Measurements from ENCODE around the gene CTSC. TPM values are rescaled to one million over a fixed set of nuclear protein-coding genes. Genes with fewer than 3 reads are reported as not detected.

The CTSC gene
- total RNA-seq, 1 donor from 2014 or later, result 109 TPM

- DNase-seq (ENCODE audit: low read depth), result no peak
- no peak overlapping the region for H3K4me3 ChIP-seq (ENCODE audit: low read depth, low read length)
- TF ChIP-seq CTCF (IDR thresholded peaks at IDR 0.05; ENCODE audit: insufficient read depth, low read length, poor library complexity, severe bottlenecking), result no peak
- H3K36me3 ChIP-seq (ENCODE audit: control insufficient read depth, insufficient read depth, low read length), result no peaks in the 10 kb centered on the region
- H3K27me3 ChIP-seq (ENCODE audit: control insufficient read depth, insufficient read depth, low read length), result no peaks in the 10 kb centered on the region
Observed at GRCh38 chr11:88284336-88285050, 53.0 kb downstream of the CTSC start.

- DNase-seq (ENCODE audit: low read depth), result no peak
- no peak for TF ChIP-seq CTCF (IDR thresholded peaks at IDR 0.05; ENCODE audit: insufficient read depth, low read length, poor library complexity, severe bottlenecking)
- no peaks in the 10 kb centered on the region for H3K27me3 ChIP-seq (ENCODE audit: control insufficient read depth, insufficient read depth, low read length)
- H3K36me3 ChIP-seq (ENCODE audit: control insufficient read depth, insufficient read depth, low read length), result no peaks in the 10 kb centered on the region
- no peak overlapping the region for H3K4me3 ChIP-seq (ENCODE audit: low read depth, low read length)
Observed at GRCh38 chr11:88282747-88283515, 54.6 kb downstream of the CTSC start.

GRCh38 chr11:88281317-88281712, 56.2 kb downstream of the CTSC start:
- no peaks in the 10 kb centered on the region for H3K27me3 ChIP-seq (ENCODE audit: control insufficient read depth, insufficient read depth, low read length)
- no peak for DNase-seq (ENCODE audit: low read depth)
- H3K36me3 ChIP-seq (ENCODE audit: control insufficient read depth, insufficient read depth, low read length), result no peaks in the 10 kb centered on the region
- TF ChIP-seq CTCF (IDR thresholded peaks at IDR 0.05; ENCODE audit: insufficient read depth, low read length, poor library complexity, severe bottlenecking), result peak; percentile 6
- no peak overlapping the region for H3K4me3 ChIP-seq (ENCODE audit: low read depth, low read length)

- no peaks in the 10 kb centered on the region for H3K36me3 ChIP-seq (ENCODE audit: control insufficient read depth, insufficient read depth, low read length)
- no peaks in the 10 kb centered on the region for H3K27me3 ChIP-seq (ENCODE audit: control insufficient read depth, insufficient read depth, low read length)
- no peak for DNase-seq (ENCODE audit: low read depth)
- no peak overlapping the region for H3K4me3 ChIP-seq (ENCODE audit: low read depth, low read length)
- no peak for TF ChIP-seq CTCF (IDR thresholded peaks at IDR 0.05; ENCODE audit: insufficient read depth, low read length, poor library complexity, severe bottlenecking)
Observed at GRCh38 chr11:88280673-88281316, 56.7 kb downstream of the CTSC start.

- TF ChIP-seq CTCF (IDR thresholded peaks at IDR 0.05; ENCODE audit: insufficient read depth, low read length, poor library complexity, severe bottlenecking), result no peak
- Histone ChIP-seq H3K27me3 (ENCODE audit: control insufficient read depth, insufficient read depth, low read length) (no peaks in the 10 kb centered on the region), H3K36me3 (ENCODE audit: control insufficient read depth, insufficient read depth, low read length) (no peaks in the 10 kb centered on the region), H3K4me3 (ENCODE audit: low read depth, low read length) (no peak overlapping the region)
- DNase-seq (ENCODE audit: low read depth), result no peak
Observed at GRCh38 chr11:88277349-88277915, 60.1 kb downstream of the CTSC start.

All from kidney epithelial cell (primary cell).